Retinal pigment epithelial cell (primary cell): ENCODE results near the gene MAST4.
A peak's percentile ranks its signal among the peaks of the same experiment; 100 is the strongest.

Experiments used
- DNase-seq: peaks from one replicate; pipeline ENCODE4 v3.0.0-alpha.2; 2010; ENCODE audit warnings: low read depth
- H3K4me3 ChIP-seq: 2 replicates; pipeline ENCODE4 v1.5.1; 2011; ENCODE audit warnings: mild to moderate bottlenecking, low read length, control low read depth, moderate library complexity
- CTCF ChIP-seq: conservative IDR thresholded peaks from 2 replicates; pipeline ENCODE4 v1.5.1; 2011; ENCODE audit warnings: low read depth, low read length, control low read depth, inconsistent platforms

The MAST4 gene

GRCh38 chr5:66739021-66739420, 142.8 kb downstream of the MAST4 start:
- no peak overlapping the region for H3K4me3 ChIP-seq
- TF ChIP-seq CTCF: no peak
- DNase-seq: no peak

GRCh38 chr5:66739951-66740350, 143.8 kb downstream of the MAST4 start:
- TF ChIP-seq CTCF: no peak
- H3K4me3 ChIP-seq: no peak overlapping the region
- no peak for DNase-seq

- no peak overlapping the region for H3K4me3 ChIP-seq
- DNase-seq: no peak
- TF ChIP-seq CTCF: no peak
Measured at GRCh38 chr5:66741394-66741793, 145.2 kb downstream of the MAST4 start.

- no peak overlapping the region for H3K4me3 ChIP-seq
- DNase-seq: no peak
- no peak for TF ChIP-seq CTCF
Measured at GRCh38 chr5:66742083-66742895, 146.1 kb downstream of the MAST4 start.

- no peak for DNase-seq
- TF ChIP-seq CTCF: no peak
- no peak overlapping the region for H3K4me3 ChIP-seq
Measured at GRCh38 chr5:66742896-66743247, 146.7 kb downstream of the MAST4 start.

- no peak for TF ChIP-seq CTCF
- no peak overlapping the region for H3K4me3 ChIP-seq
- DNase-seq: no peak
Measured at GRCh38 chr5:66743344-66743743, 147.2 kb downstream of the MAST4 start.

- no peak overlapping the region for H3K4me3 ChIP-seq
- no peak for TF ChIP-seq CTCF
- DNase-seq: peak; percentile 8
Measured at GRCh38 chr5:66744040-66744439, 147.8 kb downstream of the MAST4 start.
